Type B pancreatic cell (in vitro differentiated cells): ENCODE results near the gene PLEKHA6. TPM values are rescaled to one million over a fixed set of nuclear protein-coding genes. Genes with fewer than 3 reads are reported as not detected.

Source experiments
- DNase-seq: peaks from one replicate; pipeline ENCODE4 v3.0.0; 2021; ENCODE audit warnings: mixed read lengths; ENCODE audit not compliant: unreplicated experiment; ENCODE audit errors: extremely low spot score
- H3K27ac Mint-ChIP-seq: 2 replicates; pipeline ENCODE4 v1.8.0; 2021; ENCODE audit warnings: mild to moderate bottlenecking, mixed read lengths
- H3K27me3 Mint-ChIP-seq: 2 replicates; pipeline ENCODE4 v1.8.0; 2021; ENCODE audit warnings: mixed read lengths
- H3K36me3 Mint-ChIP-seq: 2 replicates; pipeline ENCODE4 v1.8.0; 2021; ENCODE audit warnings: mixed read lengths
- H3K4me1 Mint-ChIP-seq: one replicate; pipeline ENCODE4 v1.8.0; 2021; ENCODE audit warnings: mixed read lengths; ENCODE audit not compliant: unreplicated experiment
- H3K4me3 Mint-ChIP-seq: 2 replicates; pipeline ENCODE4 v1.8.0; 2021; ENCODE audit warnings: mild to moderate bottlenecking, mixed read lengths
- H3K9me3 Mint-ChIP-seq: 2 replicates; pipeline ENCODE4 v1.8.0; 2021; ENCODE audit warnings: mixed read lengths
- CTCF ChIP-seq: fragments of 200-600 bp; sonication (generic); conservative IDR thresholded peaks from 2 replicates; pipeline ENCODE4 v1.5.0; 2021; ENCODE audit warnings: antibody characterized with exemption, mild to moderate bottlenecking
- total RNA-seq: library from RNA; stranded (reverse); gene quantifications from 2 replicates; pipeline ENCODE4 v1.2.1, GENCODE V29; 2021; ENCODE audit warnings: low replicate concordance

PLEKHA6 gene
- total RNA-seq, 1 donor from 2014 or later, result 37.8 TPM

- Mint-ChIP-seq H3K4me1 (peaks cover 12% of the 10 kb centered on the region), H3K27ac (no peak overlapping the region), H3K4me3 (no peak overlapping the region), H3K27me3 (no peaks in the 10 kb centered on the region), H3K9me3 (no peaks in the 10 kb centered on the region), H3K36me3 (peaks cover 18% of the 10 kb centered on the region)
- DNase-seq, result no peak
- no peak for TF ChIP-seq CTCF
These were observed 42.0 kb upstream of the PLEKHA6 start for GRCh38 chr1:204401730-204402129.

- H3K4me1 Mint-ChIP-seq, result peaks cover 7% of the 10 kb centered on the region
- TF ChIP-seq CTCF, result no peak
- peaks cover 15% of the 10 kb centered on the region for H3K36me3 Mint-ChIP-seq
- peak overlapping the region; percentile 41 for H3K27ac Mint-ChIP-seq
- no peaks in the 10 kb centered on the region for H3K27me3 Mint-ChIP-seq
- DNase-seq, result no peak
- no peak overlapping the region for H3K4me3 Mint-ChIP-seq
- H3K9me3 Mint-ChIP-seq, result no peaks in the 10 kb centered on the region
These were observed 41.3 kb upstream of the PLEKHA6 start for GRCh38 chr1:204400882-204401510.

DNA sequence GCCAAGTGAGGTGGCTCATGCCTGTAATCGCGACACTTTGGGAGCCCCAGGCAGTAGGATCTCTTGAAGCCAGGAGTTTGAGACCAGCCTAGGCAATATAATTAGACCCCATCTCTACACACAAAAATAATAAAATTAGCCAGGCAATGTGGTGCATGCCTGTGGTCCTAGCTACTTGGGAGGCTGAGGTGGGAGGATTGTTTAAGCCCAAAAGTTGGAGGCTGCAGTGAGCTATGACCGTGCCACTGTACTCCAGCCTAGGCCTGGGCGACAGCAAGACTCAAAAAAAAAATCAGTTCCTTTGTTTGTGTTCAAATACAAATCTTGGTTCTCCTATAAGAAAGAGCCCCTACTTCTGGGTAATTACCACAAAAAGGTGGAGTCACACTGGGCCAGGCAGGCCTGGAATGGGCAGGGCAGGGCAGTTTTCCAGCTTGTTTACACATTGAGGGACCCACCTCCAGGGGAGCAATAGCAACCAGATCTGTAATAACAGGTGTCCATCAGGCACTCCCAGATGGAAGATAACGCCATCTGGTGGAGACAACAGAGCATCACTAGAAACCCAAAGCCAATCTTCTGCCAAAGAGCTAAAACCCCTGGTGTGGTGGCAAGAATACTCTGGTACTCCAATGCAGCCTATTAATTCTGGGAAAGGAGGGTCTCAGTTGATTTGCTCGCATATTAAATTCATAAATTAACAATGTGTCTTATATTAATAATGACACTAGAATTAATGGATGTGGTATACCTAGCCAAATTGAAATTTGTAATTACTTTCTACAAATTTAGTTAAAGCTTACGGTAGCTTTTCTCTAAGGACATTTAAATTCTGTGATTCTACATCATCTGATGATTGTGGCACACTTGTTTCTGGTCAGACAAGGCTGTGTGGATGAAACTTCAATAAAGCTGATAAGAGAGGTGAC, 38.7 kb upstream of the PLEKHA6 start:
- Mint-ChIP-seq H3K4me3 (no peak overlapping the region), H3K4me1 (no peaks in the 10 kb centered on the region), H3K9me3 (no peaks in the 10 kb centered on the region), H3K27me3 (no peaks in the 10 kb centered on the region), H3K27ac (peak overlapping the region; percentile 79), H3K36me3 (peaks cover 10% of the 10 kb centered on the region)
- no peak for DNase-seq
- peak; percentile 90 for TF ChIP-seq CTCF

DNA sequence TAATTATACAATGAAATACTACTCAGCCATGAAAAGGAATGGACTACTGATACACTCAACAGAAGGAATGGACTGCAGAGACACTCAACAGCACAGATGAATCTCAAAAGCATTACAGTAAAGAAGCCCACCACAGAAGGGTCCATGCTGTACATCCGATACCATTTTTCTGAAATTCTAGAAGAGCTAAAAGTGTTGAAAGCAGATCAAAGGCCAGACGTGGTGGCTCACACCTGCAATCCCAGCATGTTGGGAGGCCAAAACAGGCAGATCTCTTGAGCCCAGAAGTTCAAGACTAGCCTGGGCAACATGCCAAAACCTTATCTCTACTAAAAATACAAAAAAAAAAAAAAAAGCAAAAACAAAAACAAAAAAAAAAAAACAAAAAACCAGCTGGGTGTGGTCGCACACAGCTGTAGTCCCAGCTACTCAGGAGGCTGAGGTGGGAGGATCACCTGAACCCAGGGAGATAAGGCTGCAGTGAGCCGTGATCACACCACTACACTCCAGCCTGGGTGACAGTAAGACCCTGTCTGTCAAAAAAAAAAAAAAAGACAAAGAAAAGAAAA, 36.4 kb upstream of the PLEKHA6 start:
- Mint-ChIP-seq H3K4me1 (no peaks in the 10 kb centered on the region), H3K4me3 (no peak overlapping the region), H3K27ac (no peak overlapping the region), H3K9me3 (no peaks in the 10 kb centered on the region), H3K36me3 (peaks cover 9% of the 10 kb centered on the region), H3K27me3 (no peaks in the 10 kb centered on the region)
- no peak for TF ChIP-seq CTCF
- no peak for DNase-seq

DNA sequence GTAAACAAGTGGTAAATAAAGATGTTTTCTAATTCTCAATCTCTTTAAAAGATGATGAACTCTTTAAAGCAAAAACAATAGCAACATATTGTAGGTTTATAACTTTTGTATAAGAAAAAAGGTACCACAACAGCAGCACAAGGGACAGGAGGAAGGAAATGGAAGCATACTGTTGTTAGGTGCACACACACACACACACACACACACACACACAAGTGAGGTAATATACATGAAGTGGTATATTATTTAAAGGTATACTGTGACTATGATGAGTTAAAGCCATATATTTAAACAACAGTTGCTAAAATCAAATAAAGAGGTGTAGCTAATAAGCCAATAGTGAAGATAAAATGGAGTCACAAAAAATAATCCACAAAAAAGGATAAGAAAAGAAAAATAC, 31.9 kb upstream of the PLEKHA6 start:
- H3K9me3 Mint-ChIP-seq, result no peaks in the 10 kb centered on the region
- no peak for DNase-seq
- no peaks in the 10 kb centered on the region for H3K36me3 Mint-ChIP-seq
- peaks cover 3% of the 10 kb centered on the region for H3K27me3 Mint-ChIP-seq
- no peak for TF ChIP-seq CTCF
- no peaks in the 10 kb centered on the region for H3K4me1 Mint-ChIP-seq
- H3K4me3 Mint-ChIP-seq, result no peak overlapping the region
- no peak overlapping the region for H3K27ac Mint-ChIP-seq
